Mucosa of descending colon (tissue), 3 donors: ENCODE measurements around the gene MAN1C1. TPM values are rescaled to one million over a fixed set of nuclear protein-coding genes. Genes with fewer than 3 reads are reported as not detected.

Experiments used
- ATAC-seq: fragments of 200-7000 bp; cut with Tn5 transposase; one replicate; pipeline ENCODE4 v1.9.1; 2020; ENCODE audit warnings: mild to moderate bottlenecking, moderate library complexity
- DNase-seq, 3 donors: peaks; one replicate each; pipeline ENCODE4 v3.0.0-alpha.2; 2020
- H3K36me3 ChIP-seq: fragments of 200-600 bp; one replicate; pipeline ENCODE4 v1.8.0; 2021; ENCODE audit warnings: low read depth, mild to moderate bottlenecking
- H3K4me1 ChIP-seq: fragments of 200-600 bp; one replicate; pipeline ENCODE4 v1.8.0; 2021; ENCODE audit warnings: low read depth, mild to moderate bottlenecking
- H3K4me3 ChIP-seq: fragments of 200-600 bp; one replicate; pipeline ENCODE4 v1.8.0; 2021; ENCODE audit warnings: mild to moderate bottlenecking
- H3K9me3 ChIP-seq: fragments of 200-600 bp; one replicate; pipeline ENCODE4 v1.8.0; 2021; ENCODE audit warnings: mild to moderate bottlenecking
- CTCF ChIP-seq: fragments of 200-600 bp; IDR thresholded peaks from one replicate; pipeline ENCODE4 v1.8.0; 2022; ENCODE audit warnings: antibody characterized with exemption, mild to moderate bottlenecking
- intact Hi-C, 2 donors: fragments of 100-400 bp; cut with DNase I in 1 of 2; cut with micrococcal nuclease in 1 of 2; formaldehyde crosslinking; loops; one replicate each; pipeline versions ENCODE4 v1.11.0 to v1.11.1; 2022; cut with DNase I, micrococcal nuclease
- total RNA-seq, 3 donors: library from RNA; stranded (reverse); fragmentation: NEBNext Ultra II Directional in 2 of 3; extraction: Animal tissue kit (Norgen Biotek cat#: 25700) in 2 of 3; gene quantifications; one replicate each; pipeline versions ENCODE4 v1.2.1 to v1.2.4, GENCODE V29; 2021 to 2023
- donor health status: DM: no; HTN: no; CAD: no; lungs with moderate emphysema.
- donor health status: DM: no; HTN: no; CAD: no.
- donor health status: DM: no; HTN: yes; CAD: no.

The MAN1C1 gene
- total RNA-seq, 3 donors from 2014 or later = 2.5 to 22.0 (median 6.1) TPM

- Histone ChIP-seq H3K36me3 (no peaks in the 10 kb centered on the region), H3K4me3 (no peak overlapping the region), H3K9me3 (no peaks in the 10 kb centered on the region), H3K4me1 (no peaks in the 10 kb centered on the region)
- no peak for DNase-seq
- ATAC-seq = no peak
- no peak for TF ChIP-seq CTCF
- intact Hi-C loops = no loop called here
Observed at GRCh38 chr1:25669781-25670567, 53.4 kb downstream of the MAN1C1 start.

GRCh38 chr1:25671929-25672328, 55.3 kb downstream of the MAN1C1 start:
- DNase-seq = no peak
- intact Hi-C loops = no loop called here
- Histone ChIP-seq H3K9me3 (no peaks in the 10 kb centered on the region), H3K36me3 (no peaks in the 10 kb centered on the region), H3K4me3 (no peak overlapping the region), H3K4me1 (peaks cover 7% of the 10 kb centered on the region)
- no peak for TF ChIP-seq CTCF
- no peak for ATAC-seq

GRCh38 chr1:25672763-25673409, 56.3 kb downstream of the MAN1C1 start:
- TF ChIP-seq CTCF = no peak
- Histone ChIP-seq H3K4me3 (no peak overlapping the region), H3K4me1 (peaks cover 7% of the 10 kb centered on the region), H3K36me3 (no peaks in the 10 kb centered on the region), H3K9me3 (no peaks in the 10 kb centered on the region)
- intact Hi-C loops = no loop called here
- no peak for DNase-seq
- no peak for ATAC-seq

- intact Hi-C loops = no loop called here
- no peaks in the 10 kb centered on the region for H3K9me3 ChIP-seq
- H3K36me3 ChIP-seq = no peaks in the 10 kb centered on the region
- H3K4me1 ChIP-seq = peaks cover 7% of the 10 kb centered on the region
- DNase-seq = no peak
- no peak overlapping the region for H3K4me3 ChIP-seq
- ATAC-seq = no peak
- no peak for TF ChIP-seq CTCF
Observed at GRCh38 chr1:25673456-25673855, 56.9 kb downstream of the MAN1C1 start.

GRCh38 chr1:25673962-25674806, 57.6 kb downstream of the MAN1C1 start:
- DNase-seq (no peak), ATAC-seq (no peak)
- TF ChIP-seq CTCF = no peak
- intact Hi-C loops = no loop called here
- no peaks in the 10 kb centered on the region for H3K9me3 ChIP-seq
- H3K4me3 ChIP-seq = no peak overlapping the region
- no peaks in the 10 kb centered on the region for H3K36me3 ChIP-seq
- peaks cover 7% of the 10 kb centered on the region for H3K4me1 ChIP-seq
